NK-92 treated with Interleukin-12 subunit alpha and Interleukin-12 subunit beta, amount 100 ng/mL, for 24 hours (cell line): ENCODE data around the gene GABRB2.

ENCODE experiments used
- DNase-seq: peaks from one replicate; lab custom pipeline; 2025; lab: John Stamatoyannopoulos, UW

GABRB2 gene

DNA sequence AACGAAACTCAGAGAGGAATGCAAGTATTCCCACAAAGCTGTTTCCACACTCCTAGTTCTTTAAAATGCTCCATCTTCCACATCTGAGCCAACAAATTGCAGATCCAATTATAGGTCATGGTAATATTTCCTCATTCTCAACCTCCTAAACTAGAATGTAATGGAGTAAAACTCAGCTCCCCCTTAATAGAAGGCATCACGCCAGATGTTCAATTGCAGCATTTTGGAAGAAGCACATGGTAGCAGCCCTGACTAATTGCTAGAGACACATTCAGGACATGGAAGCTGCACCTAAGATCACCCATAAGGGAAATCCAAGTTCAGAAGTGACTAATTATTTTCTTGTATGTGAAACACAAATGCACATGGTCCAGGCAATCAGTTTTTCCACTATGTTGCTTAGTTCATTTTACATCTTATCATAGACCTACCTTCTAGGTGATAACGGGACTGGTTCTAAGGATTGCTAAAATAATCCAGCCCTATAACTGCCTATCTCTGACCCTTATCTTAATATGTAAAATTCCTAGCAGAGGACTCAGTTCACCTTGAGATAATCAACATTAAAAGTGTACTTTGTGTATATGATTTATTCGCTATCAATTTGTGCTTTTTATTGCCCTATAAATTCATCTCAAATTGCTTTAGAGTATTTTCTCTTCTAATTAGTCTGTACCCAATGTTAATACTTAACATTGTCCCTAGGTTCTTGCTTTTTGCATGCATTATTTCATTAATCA, 75.1 kb downstream of the GABRB2 start:
- no peak for DNase-seq

DNA sequence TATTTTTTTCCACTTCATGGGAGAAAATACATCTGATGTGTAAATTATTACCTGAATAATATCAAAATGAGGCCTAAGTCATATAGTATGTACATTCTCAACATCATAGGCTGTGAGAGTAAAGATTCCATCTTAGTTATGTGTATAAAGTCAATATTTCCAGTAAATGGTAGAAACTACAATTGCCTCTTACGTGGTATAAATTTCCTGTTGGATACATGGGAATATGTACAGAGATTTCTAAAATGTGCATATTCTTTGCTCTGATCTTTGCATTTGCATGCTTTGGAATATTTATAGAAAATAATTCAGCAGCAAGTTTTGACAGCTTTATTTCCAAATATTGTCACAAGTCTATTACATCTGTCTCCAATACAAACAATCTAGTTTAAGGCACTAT, 78.8 kb downstream of the GABRB2 start:
- DNase-seq = no peak

DNA sequence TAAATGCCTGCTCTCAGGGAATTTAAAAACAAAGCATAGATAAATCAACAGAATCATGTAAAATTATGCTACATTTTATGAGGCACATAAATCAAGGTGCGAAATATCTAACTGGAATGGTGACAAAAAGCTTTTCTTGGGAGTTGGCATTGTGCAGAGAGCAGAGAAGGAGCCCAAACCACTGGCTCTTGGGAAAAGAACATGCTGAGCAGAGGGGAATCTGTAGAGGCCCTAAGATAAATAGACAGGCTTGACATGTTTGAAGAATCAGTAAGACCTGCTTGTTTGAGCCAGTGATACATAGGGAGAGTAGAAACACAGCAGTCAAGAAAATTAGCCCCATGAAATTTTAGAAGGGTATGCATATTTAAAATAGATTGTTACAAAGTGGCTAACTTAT, 85.8 kb downstream of the GABRB2 start:
- DNase-seq = no peak

DNA sequence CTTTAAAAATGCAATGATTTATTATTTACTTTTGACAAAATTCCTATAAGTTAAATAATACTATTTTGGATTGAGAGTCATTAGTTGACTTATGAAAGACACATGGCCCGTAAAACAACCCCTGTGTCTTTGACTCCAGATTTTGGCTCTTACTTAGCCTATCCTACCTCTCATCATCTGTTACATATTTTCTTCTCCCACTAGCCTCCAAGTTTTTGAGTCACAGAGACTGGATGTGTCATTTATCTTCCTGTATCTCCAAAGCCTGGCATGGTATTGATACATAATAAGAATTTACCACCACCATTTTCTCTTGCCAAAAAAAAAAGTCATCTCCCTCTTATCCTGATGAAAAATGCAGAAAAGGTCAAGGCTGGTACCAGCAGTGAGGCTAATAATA, 99.9 kb downstream of the GABRB2 start:
- no peak for DNase-seq

DNA sequence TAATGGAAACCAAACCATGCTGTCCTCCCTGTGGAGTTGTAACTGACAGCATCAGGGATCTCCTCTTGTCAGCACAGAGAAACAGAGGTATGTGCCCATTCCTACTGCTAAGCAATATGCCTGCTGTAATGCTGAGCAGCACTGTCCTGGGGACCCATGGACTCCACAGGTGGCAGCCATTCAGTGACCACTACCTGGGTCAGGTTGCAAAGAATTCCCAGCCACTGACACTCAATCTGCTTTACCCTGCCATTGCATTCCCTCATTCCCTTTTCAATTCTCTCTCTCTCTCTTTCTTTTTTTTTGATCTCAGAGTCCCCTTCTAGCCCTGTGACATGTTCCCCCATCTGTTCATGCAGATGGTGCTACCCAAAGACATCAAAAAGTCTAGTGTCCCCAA, 104.1 kb downstream of the GABRB2 start:
- no peak for DNase-seq

DNA sequence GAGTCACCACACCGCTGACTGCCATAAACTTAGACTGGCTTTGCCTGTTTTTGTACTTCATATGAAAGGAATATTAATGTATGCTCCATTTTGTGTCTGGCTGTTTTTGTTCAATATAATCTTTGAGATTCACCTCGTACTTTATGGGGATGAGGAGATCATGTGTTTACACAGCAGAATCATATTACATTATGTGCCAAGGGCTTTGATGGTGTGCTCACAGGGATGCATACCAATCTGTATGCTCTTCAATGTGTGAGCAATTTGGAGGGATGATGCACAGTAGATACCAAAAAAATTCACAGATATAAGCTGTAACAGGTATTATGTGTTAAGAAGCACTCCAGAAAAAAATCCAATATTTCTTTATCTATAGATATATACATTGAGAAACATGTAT, 113.7 kb downstream of the GABRB2 start:
- DNase-seq = no peak

DNA sequence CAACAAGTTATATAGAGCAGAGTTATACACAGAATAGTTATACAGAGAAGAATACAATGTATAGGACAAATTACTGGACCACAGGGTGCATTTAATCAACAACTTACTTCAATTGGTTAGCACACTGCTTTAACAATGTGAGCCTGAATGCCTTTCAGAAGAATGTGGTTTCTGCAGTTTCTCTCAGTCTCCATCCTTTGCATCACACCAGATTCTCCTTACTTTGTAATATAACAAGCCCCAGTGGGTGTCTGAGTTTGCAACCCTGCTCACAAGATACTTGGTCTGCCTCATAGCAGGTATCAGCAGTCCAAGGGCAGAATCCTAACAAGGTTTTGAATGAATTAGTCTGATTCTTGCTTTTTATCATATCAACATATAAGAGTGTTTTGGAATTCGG, 114.6 kb downstream of the GABRB2 start:
- no peak for DNase-seq

DNA sequence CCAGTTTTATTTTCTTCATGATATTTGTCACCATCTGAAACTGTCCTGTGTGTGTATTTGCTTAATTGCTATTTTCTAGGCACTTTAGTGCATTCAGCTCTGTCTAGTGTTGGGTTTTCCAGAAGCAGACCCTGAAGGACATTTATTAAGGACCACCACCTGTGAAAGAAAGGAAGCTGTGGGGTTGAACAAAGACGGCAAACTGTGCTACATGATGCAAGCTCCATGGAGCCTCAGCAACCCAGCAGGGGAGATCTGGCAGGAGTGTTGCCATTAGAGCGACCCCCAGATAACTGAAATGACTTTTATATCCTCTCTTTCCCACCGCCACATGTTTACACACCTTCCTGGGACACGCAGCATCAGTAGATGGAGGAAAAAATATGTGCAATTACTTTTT, 125.5 kb downstream of the GABRB2 start:
- no peak for DNase-seq

DNA sequence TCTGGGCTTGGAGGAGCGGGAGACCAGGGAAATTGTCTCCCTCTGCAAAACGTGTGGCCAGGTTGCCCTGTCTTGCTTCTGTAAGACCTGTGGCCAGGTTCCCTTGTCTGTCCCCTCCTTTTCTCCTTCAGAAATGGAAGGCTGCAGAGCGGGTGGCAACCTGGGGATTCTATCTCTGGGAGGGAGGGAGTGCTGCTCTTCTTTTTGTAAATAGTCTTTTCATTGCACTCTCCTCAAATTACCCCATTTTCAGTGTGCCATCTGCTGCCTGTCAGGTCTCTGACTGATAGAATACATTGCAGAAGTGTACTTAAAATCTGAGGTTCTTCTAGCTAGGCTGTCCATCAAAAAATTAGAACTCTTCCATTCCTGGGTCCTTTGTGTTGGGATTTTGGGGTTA, 126.0 kb downstream of the GABRB2 start:
- no peak for DNase-seq

DNA sequence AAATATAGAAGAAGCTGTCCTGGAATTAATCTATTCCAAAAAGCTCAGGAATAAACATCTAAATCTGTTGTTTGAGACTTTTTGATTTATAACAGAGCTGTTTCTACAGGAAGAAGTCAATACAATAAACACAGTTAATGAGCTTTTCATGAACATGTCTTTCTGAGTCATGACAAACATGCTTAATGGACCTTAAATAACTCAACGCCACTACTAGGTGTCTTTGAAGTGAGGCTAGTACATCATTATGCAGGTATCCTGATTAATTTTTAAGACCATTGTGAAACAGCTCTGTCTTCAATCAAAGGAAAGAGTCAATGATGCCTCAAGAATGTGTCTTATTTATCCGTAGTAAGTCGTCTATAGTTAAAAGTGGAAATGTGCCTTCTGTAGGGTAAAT, 131.6 kb downstream of the GABRB2 start:
- no peak for DNase-seq

DNA sequence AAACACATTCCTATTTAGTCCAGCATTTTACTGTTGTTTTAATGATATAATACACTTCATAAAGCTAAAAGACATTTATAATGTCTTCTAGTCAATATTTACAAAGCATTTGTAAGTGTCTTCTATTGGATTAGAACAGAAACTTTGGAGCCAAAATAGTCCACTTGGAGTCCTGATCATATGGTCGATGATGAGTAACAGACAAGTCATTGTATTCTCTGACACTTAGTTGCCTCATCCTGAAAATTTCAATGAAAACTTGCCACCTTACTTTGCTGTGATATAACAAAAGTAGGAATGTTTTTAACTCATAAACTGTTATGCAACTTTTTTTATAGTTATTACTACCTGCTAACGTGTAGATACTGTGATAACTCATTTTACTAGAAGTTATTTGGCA, 132.5 kb downstream of the GABRB2 start:
- no peak for DNase-seq

DNA sequence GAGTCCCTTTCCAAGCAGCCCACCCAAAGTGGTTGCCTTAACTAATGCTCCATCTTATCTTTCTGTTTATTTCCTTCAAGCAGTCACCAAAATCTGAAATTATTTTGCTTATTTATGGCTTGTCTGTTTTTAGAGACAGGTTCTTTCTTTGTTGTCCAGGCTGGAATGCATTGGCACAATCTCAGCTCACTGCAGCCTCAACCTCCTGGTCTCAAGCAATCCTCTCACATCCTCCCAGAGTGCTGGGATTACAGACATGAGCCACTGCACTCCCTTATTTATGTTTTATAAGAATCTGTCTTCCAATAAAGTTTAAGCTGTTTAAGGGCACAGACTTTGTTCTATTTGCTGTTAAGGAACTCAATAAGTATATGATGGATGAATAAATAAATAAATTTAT, 133.7 kb downstream of the GABRB2 start:
- no peak for DNase-seq

DNA sequence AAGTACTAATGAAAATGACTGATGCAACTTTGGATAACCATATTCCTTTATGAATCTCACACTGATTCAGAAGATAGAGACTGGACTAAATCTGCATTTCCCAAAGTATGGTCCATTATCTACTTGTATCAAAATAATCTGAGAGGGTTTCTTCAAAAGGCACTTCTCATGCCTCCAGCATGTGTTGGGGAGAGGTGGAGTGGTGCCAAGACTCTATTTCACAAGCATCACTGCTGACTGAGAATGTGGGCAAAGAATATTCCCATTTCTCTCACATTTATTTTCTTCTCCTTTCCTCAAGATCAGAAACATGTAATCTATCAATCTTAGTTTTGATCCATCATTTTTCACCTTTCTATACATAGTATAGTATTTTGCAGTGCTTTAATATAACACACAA, 135.4 kb downstream of the GABRB2 start:
- no peak for DNase-seq

DNA sequence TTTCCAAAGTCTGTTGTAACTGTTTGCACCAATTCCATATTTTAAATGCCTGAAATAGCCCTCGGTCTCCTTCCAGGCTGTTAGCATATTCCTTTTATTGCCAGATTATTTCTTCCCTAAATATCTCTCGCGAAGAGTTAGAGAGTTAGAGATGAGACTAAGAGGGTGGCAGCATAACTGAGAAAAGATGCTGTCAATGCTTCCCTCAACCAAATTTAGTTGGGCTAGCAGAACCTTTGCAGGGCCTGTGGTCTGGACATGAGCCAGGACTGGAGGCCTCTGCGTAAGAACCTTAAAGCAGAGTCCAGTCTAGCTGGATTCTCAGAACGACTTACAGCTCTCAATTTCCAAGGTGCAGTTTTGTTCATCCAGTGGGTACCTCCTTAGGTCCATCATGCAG, 135.9 kb downstream of the GABRB2 start:
- no peak for DNase-seq

DNA sequence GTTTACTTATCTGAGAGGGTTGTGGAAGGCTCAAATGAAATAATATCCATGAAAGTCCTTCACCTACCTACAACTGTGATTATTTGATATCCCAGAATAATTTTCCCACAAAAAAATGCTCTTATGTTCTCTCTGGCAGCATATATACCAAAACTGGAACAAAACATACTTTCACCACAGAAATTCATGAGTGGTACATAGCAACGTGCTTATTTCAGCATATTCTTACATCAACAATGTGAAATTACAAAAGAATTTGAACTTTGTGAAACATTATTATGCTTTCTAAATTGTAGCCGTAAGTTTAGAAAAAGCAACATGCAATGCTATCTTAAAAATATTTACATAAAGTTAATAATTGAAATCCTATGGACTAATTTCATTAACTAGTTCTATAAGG, 137.1 kb downstream of the GABRB2 start:
- DNase-seq = no peak

DNA sequence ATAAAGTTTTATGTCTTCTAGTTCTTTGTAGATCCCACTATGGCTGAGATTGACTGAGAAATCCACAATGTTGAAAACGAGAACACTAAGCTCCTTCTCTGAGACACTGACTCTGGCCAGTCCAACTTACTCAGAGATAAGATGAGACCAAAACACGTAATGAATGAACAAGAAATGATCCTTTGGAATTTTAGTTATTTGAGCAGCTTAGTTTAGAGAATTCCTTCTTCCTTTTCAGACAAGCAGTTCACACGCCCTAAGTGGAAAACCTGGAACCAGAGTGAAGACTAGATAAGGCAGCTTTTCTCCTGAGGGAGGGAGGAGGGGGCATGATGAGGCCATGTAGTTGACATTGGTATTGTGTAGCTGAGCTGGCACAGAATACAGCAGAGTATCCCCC, 139.6 kb downstream of the GABRB2 start:
- no peak for DNase-seq

DNA sequence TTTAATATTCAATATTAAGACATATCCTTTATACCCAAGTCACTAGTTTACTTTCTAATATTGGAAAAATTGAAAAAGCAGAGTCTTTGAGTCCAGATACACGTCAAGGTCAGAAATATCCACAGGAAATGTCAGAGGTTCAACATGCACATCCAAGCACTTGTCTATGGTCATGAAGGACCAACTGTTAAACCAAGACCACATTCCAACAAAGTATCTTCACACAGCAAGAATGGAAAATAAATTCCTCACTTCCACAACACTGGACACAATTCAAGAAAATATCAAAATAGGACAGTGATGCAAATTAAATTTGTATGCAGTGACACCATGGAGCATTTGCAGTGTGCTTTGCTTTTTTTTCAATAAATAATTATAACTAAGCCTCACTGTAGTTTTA, 142.5 kb downstream of the GABRB2 start:
- no peak for DNase-seq

DNA sequence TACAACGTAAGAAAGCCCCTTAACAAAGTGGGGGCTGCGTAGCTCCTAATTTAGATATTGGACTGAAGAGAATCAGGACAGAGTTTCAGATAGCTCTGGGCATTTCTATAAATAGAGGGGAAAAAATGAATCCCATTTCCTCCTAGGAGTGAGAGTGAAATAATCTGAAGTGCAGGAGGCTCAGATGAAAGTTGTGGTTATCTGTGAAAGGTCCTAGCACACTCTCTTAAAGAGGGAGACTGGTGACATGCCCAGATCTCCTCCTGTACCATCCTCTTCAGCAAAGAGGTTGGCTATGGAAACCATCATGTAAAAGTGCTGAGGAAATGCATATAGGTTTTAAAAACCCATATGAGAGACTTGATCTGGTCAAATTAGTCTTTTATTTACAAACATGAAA, 143.4 kb downstream of the GABRB2 start:
- DNase-seq = no peak

DNA sequence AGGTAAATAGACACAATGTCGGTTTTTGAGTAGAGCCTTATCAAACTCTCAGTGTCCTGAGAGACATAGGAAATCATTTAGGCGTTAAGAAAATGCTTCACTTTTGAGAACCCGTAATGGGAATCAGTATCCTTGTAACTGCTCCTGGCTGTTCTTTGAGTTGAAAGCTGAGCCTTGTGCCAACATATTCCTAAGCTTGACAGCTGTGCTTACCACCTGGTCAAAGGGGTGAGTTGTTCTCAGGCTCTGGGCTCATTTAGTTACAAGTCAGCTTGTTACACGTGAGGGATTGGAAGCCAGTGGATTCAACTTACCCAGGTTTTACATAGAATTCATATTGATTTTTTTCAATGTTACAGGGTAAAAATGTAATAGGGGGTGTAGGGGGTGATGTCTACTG, 145.9 kb downstream of the GABRB2 start:
- no peak for DNase-seq

DNA sequence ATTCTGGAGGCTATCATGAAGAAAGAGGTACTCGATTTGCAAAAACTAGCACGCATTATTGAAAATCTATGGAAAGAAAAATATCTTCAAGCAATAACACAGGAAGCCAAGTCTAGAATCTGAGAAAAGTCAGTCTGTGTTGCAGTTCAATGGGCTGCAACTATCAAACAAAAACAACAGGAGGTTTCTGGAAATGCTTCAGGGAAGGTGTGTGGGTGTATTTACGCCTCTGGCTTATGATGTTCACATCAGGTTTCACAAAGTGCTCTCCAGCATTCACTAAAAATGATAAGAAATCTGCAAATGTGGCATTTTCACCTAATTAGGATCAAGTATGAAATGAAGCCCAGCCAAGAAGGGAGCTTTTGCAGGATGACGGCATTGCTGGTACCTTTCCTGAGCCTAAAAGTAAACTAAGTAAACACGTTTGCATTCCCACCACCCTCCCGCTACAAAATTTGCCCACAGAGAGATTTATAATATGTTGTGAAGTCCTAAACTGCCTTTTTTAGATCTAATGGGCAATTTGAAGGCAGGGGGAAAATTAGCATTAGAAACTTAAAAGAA, 146.4 kb downstream of the GABRB2 start:
- DNase-seq = no peak

DNA sequence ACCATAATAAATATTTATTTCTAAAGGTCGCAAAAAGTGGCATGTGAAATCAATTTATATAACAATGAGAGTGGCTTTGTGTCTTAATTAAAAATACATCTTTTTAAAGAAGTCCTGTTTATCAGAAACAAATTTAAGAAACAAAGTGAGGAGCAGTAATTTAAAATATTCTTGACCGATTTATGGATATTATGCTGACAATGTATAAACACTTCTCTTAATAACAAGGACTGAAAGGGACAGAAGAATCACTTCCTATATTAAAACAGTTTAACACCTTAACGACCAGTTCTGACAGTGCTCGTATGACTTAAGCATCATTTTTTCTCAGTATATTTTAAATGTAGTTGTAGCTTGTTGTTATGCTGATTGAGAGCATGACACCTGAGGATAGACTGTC, 149.1 kb downstream of the GABRB2 start:
- no peak for DNase-seq

DNA sequence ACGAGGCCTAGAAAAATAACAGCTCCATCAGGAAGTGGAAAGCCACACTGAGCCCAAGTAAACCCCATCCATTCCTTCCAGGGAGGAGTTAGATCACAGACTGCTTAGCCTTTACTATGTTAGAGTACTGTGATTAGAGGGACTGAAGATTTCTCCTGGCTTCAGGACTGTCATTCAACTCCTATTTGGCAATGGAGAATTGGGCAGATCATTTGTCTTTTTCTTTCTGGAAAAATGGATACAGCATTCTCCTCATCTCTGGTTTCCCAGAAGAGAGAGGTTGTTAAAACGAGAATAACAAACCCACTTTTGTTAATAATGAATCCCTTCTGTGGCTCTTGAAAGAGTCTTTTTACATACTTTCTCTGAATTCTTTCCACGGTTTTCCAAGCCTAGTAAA, 150.4 kb downstream of the GABRB2 start:
- DNase-seq = no peak

DNA sequence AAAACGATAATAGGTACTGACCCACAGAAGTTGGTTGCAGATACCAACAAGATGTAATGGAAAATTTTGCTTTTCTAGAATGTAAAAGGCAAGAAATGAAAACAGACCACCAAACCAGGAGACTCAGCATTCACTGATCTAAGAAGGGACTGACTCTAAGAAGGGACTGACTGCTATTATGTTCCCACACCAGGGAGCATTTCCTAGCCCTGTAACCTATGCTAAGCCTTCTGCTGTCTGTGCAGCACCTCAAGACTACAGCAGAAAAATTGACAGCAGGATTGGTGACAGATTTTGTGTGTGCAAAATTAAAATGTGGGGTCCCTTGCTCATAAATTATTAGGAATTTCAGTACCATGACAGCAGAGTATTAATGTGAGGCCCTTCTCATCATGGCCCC, 154.8 kb downstream of the GABRB2 start:
- no peak for DNase-seq

DNA sequence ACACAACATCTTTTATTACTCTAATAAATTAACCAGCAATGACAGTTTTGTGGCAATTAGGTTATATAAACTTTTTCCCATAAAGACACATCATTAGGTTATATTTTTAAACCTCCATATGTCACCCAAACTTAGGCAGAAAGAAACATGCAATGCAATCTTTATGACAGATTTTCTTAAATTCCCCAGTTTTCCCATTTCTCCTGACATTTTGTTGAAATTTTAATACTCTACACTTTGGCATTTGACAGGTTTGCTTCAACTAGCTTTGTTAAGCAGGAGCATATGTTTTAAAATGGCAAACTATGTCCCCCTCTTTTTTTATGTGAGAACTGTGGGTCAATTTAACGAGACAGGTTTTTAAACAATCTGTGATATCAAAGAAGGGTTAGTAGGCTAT, 155.5 kb downstream of the GABRB2 start:
- no peak for DNase-seq
